ENCODE data around the gene SLC4A5.

The SLC4A5 gene

GRCh38 chr2:74204436-74204835 is 138.8 kb downstream of the SLC4A5 start:
- ChIA-PET POLR2A (interaction anchor here (2.0 kb wide), 1 partner anchor 26 kb away, joined by 6 read pairs; the partner anchor contains the start of gene MOB1A), CTCF (interaction anchor here (0.8 to 1.0 kb wide), 2 partner anchors 11 to 20 kb away, joined by 3 read pairs; no protein-coding TSS in a partner anchor)

GRCh38 chr2:74201596-74201995 is 141.6 kb downstream of the SLC4A5 start:
- no peak for TF ChIP-seq CTCF (IDR thresholded peaks at IDR 0.05; ENCODE audit: control extremely low read depth, extremely low read depth, low read depth, missing control alignments)
- CTCF ChIA-PET, result interaction anchor here (6.8 kb wide), 1 partner anchor 21 kb away, joined by 75 read pairs; the partner anchor contains the start of gene MOB1A
- DNase-seq (ENCODE audit: extremely low spot score), result no peak
- POLR2A ChIA-PET, result interaction anchor here (3.6 kb wide), 1 partner anchor 23 kb away, joined by 26 read pairs; the partner anchor contains the start of gene MOB1A

More at GRCh38 chr2:74204436-74204835, 138.8 kb downstream of the SLC4A5 start:
- TF ChIP-seq CTCF (IDR thresholded peaks at IDR 0.05; ENCODE audit: control extremely low read depth, extremely low read depth, low read depth, missing control alignments), result no peak
- no peak for DNase-seq (ENCODE audit: extremely low spot score)

- ChIA-PET POLR2A (interaction anchor here (3.6 kb wide), 1 partner anchor 23 kb away, joined by 26 read pairs; the partner anchor contains the start of gene MOB1A), CTCF (interaction anchor here (1.2 to 6.8 kb wide), 5 partner anchors 13 to 53 kb away, joined by 3 to 75 read pairs (median 5); partner anchors contain the start of genes BOLA3 and MOB1A)
Observed at GRCh38 chr2:74201196-74201595, 142.0 kb downstream of the SLC4A5 start.

GRCh38 chr2:74199871-74200305 is 143.3 kb downstream of the SLC4A5 start:
- DNase-seq (ENCODE audit: extremely low spot score), result peak; percentile 20
- no peak for TF ChIP-seq CTCF (IDR thresholded peaks at IDR 0.05; ENCODE audit: control extremely low read depth, extremely low read depth, low read depth, missing control alignments)
- ChIA-PET CTCF (interaction anchor here (0.6 to 6.8 kb wide), 9 partner anchors 11 to 281 kb away, joined by 3 to 75 read pairs (median 9); partner anchors contain the start of genes BOLA3 and MOB1A), POLR2A (interaction anchor here (0.7 to 3.6 kb wide), 7 partner anchors 8 to 168 kb away, joined by 3 to 26 read pairs (median 9); partner anchors contain the start of gene MOB1A)

More at GRCh38 chr2:74201196-74201595, 142.0 kb downstream of the SLC4A5 start:
- DNase-seq (ENCODE audit: extremely low spot score), result no peak
- no peak for TF ChIP-seq CTCF (IDR thresholded peaks at IDR 0.05; ENCODE audit: control extremely low read depth, extremely low read depth, low read depth, missing control alignments)

- no peak for DNase-seq (ENCODE audit: extremely low spot score)
- ChIA-PET CTCF (interaction anchor here (0.6 to 6.8 kb wide), 14 partner anchors 8 to 281 kb away, joined by 3 to 75 read pairs (median 8); partner anchors contain the start of gene MOB1A), POLR2A (interaction anchor here (0.7 to 3.6 kb wide), 11 partner anchors 8 to 208 kb away, joined by 3 to 26 read pairs (median 6); partner anchors contain the start of gene MOB1A)
- no peak for TF ChIP-seq CTCF (IDR thresholded peaks at IDR 0.05; ENCODE audit: control extremely low read depth, extremely low read depth, low read depth, missing control alignments)
Observed at GRCh38 chr2:74199275-74199701, 143.9 kb downstream of the SLC4A5 start.

GRCh38 chr2:74198461-74199274 is 144.5 kb downstream of the SLC4A5 start, which contains the start of gene MTHFD2:
Gene MTHFD2, plus strand, starts transcription at chr2:74198615. Its CDS starts 27 bp downstream, at chr2:74198642.
- peak; percentile 78 for TF ChIP-seq CTCF (IDR thresholded peaks at IDR 0.05; ENCODE audit: control extremely low read depth, extremely low read depth, low read depth, missing control alignments)
- POLR2A ChIA-PET, result interaction anchor here (0.6 to 3.6 kb wide), 10 partner anchors 9 to 295 kb away, joined by 3 to 26 read pairs (median 7); partner anchors contain the start of gene MOB1A
- peak; percentile 95 for DNase-seq (ENCODE audit: extremely low spot score)
- CTCF ChIA-PET, result interaction anchor here (1.1 to 6.8 kb wide), 15 partner anchors 9 to 180 kb away, joined by 3 to 75 read pairs (median 6); partner anchors contain the start of gene MOB1A
